K562 (cell line): ENCODE results near the gene LARP6. TPM values are rescaled to one million over a fixed set of nuclear protein-coding genes. Genes with fewer than 3 reads are reported as not detected.

Experiments
- ATAC-seq: fragments of 200-7000 bp; cut with Tn5 transposase; 3 replicates; pipeline ENCODE4 v1.9.1; 2020; ENCODE audit warnings: moderate library complexity
- BruUV-seq: library from RNA; stranded (reverse); fragments of 400-500 nt; replicated peaks from 2 replicates; lab custom pipeline; 2021; lab: Mats Ljungman, UMichigan
- CTCF ChIA-PET: fragments of 300-600 bp; formaldehyde crosslinking; extraction: SDS; loops from one replicate; lab custom pipeline; 2021; ENCODE audit warnings: low intra/inter-chr PET ratio; lab: Yijun Ruan, JAX
- POLR2A ChIA-PET: fragments of 300-600, 350-650 bp; sonication (Branson Sonifier 250); formaldehyde crosslinking; extraction: SDS; loops from one replicate; lab custom pipeline; 2021; ENCODE audit warnings: antibody characterized with exemption, inconsistent platforms; lab: Yijun Ruan, JAX
- DNase-seq, 4 experiments: peaks; one replicate each; pipeline versions ENCODE4 v3.0.0 to v3.0.0-alpha.2; 2011 to 2018; ENCODE audit warnings: low spot score in 3 of 4, mixed read lengths in 3 of 4; ENCODE audit errors: extremely low read depth in 1 of 4
- FAIRE-seq: peaks from 2 replicates; lab custom pipeline; 2011; peaks lifted over from hg19 to GRCh38; lab: Jason Lieb, UNC
- H2AFZ ChIP-seq: 2 replicates; pipeline ENCODE4 v1.6.0; 2011; ENCODE audit warnings: low read depth, low read length, control low read depth, inconsistent platforms
- H3K27ac ChIP-seq: fragments of 200-600 bp; 3 replicates; pipeline ENCODE4 v1.8.0; 2011; ENCODE audit warnings: low read depth, mild to moderate bottlenecking, control low read depth, inconsistent platforms, low read length, moderate library complexity, mixed read lengths; ENCODE audit errors: extremely low read depth
- H3K27me3 ChIP-seq, 2 experiments: fragments of 300-600 bp in 1 of 2; 2 replicates in 1 of 2; 3 replicates in 1 of 2; pipeline versions ENCODE4 v1.6.0 to v1.8.0; 2011; ENCODE audit warnings: inconsistent platforms in 2 of 2, low read length in 2 of 2, mild to moderate bottlenecking in 1 of 2, mixed read lengths in 1 of 2, moderate library complexity in 1 of 2; ENCODE audit not compliant: control insufficient read depth in 2 of 2, insufficient read depth in 2 of 2
- H3K36me3 ChIP-seq: fragments of 300-600 bp; 3 replicates; pipeline ENCODE4 v1.8.0; 2011; ENCODE audit warnings: mild to moderate bottlenecking, low read length, inconsistent platforms; ENCODE audit not compliant: control insufficient read depth, insufficient read depth
- H3K4me1 ChIP-seq, 2 experiments: fragments of 200-600 bp in 1 of 2; replicated peaks in 1 of 2; 2 replicates in 1 of 2; 3 replicates in 1 of 2; pipeline versions ENCODE4 v1.5.1 to v1.8.0; 2011; ENCODE audit warnings: inconsistent platforms in 2 of 2, low read length in 2 of 2, mild to moderate bottlenecking in 1 of 2, mixed read lengths in 1 of 2, moderate library complexity in 1 of 2; ENCODE audit not compliant: control insufficient read depth in 2 of 2, insufficient read depth in 2 of 2
- H3K4me2 ChIP-seq: 2 replicates; pipeline ENCODE4 v1.6.1; 2011; ENCODE audit warnings: low read length, control low read depth, inconsistent platforms, mixed read lengths; ENCODE audit not compliant: insufficient read depth
- H3K4me3 ChIP-seq: fragments of 200-600 bp; sonication (generic), shearing (Covaris generic); 2 replicates; pipeline ENCODE4 v1.5.1; 2016; ENCODE audit warnings: control low read depth, inconsistent platforms
- H3K79me2 ChIP-seq: fragments of 200-600 bp; 3 replicates; pipeline ENCODE4 v1.8.0; 2011; ENCODE audit warnings: low read length, inconsistent platforms; ENCODE audit not compliant: control insufficient read depth, insufficient read depth
- H3K9ac ChIP-seq, 2 experiments: 2 replicates each; pipeline versions ENCODE4 v1.6.0 to v1.6.1; 2011; ENCODE audit warnings: low read depth in 2 of 2, low read length in 2 of 2, control low read depth in 1 of 2, inconsistent platforms in 1 of 2, mild to moderate bottlenecking in 1 of 2, mixed read lengths in 1 of 2; ENCODE audit not compliant: insufficient read depth in 1 of 2
- H3K9me1 ChIP-seq: one replicate; pipeline ENCODE4 v1.6.0; 2011; ENCODE audit warnings: inconsistent platforms, mild to moderate bottlenecking, low read length, moderate library complexity; ENCODE audit not compliant: control insufficient read depth, insufficient read depth
- H3K9me3 ChIP-seq: replicated peaks from 2 replicates; pipeline ENCODE4 v1.5.1; 2011; ENCODE audit warnings: low read depth, low read length, inconsistent platforms; ENCODE audit not compliant: control insufficient read depth, insufficient read depth
- H4K20me1 ChIP-seq: replicated peaks from 2 replicates; pipeline ENCODE4 v1.6.1; 2011; ENCODE audit warnings: low read length, inconsistent platforms, mixed read lengths; ENCODE audit not compliant: control insufficient read depth, insufficient read depth
- BCLAF1 ChIP-seq, 2 experiments: fragments of 450-650 bp in 1 of 2; IDR thresholded peaks; 2 replicates each; pipeline ENCODE4 v1.6.1; 2011 to 2017; ENCODE audit warnings: low read depth in 2 of 2, antibody characterized with exemption in 1 of 2, borderline replicate concordance in 1 of 2, low read length in 1 of 2, mild to moderate bottlenecking in 1 of 2, mixed read lengths in 1 of 2; ENCODE audit not compliant: control insufficient read depth in 1 of 2
- C11orf30 ChIP-seq: fragments of 450-650 bp; IDR thresholded peaks from 2 replicates; pipeline ENCODE4 v1.6.1; 2016; ENCODE audit warnings: low read depth, mild to moderate bottlenecking
- CTCFL ChIP-seq: IDR thresholded peaks from 2 replicates; pipeline ENCODE4 v1.6.1; 2011; ENCODE audit warnings: borderline replicate concordance, low read depth, mild to moderate bottlenecking, moderate library complexity, low read length; ENCODE audit not compliant: insufficient read depth, poor library complexity, severe bottlenecking
- FOXJ2 ChIP-seq: fragments of 200-800 bp; sonication (Bioruptor generic); IDR thresholded peaks from 2 replicates; pipeline ENCODE4 v1.6.1; 2016; ENCODE audit warnings: missing genetic modification characterization, missing compliant biosample characterization
- HDAC3 ChIP-seq: fragments of 450-650 bp; IDR thresholded peaks from 2 replicates; pipeline ENCODE4 v1.6.1; 2018; ENCODE audit warnings: borderline replicate concordance, mild to moderate bottlenecking, moderate library complexity; ENCODE audit not compliant: partially characterized antibody
- NCOA4 ChIP-seq: fragments of 450-650 bp; IDR thresholded peaks from 2 replicates; pipeline ENCODE4 v1.6.1; 2018; ENCODE audit warnings: mild to moderate bottlenecking; ENCODE audit not compliant: partially characterized antibody
- PCBP1 ChIP-seq: fragments of 200-400 bp; formaldehyde crosslinking; IDR thresholded peaks from 2 replicates; pipeline ENCODE4 v1.6.1; 2018; ENCODE audit warnings: mild to moderate bottlenecking, low read depth, low read length; ENCODE audit not compliant: poor library complexity, severe bottlenecking
- POLR2AphosphoS2 ChIP-seq: IDR thresholded peaks from 2 replicates; pipeline ENCODE4 v1.6.1; 2012; ENCODE audit warnings: low read length, improper control_type of control experiment
- SIN3A ChIP-seq, 2 experiments: fragments of 150-350 bp in 1 of 2; IDR thresholded peaks; 2 replicates each; pipeline ENCODE4 v1.6.1; 2011 to 2016; ENCODE audit warnings: borderline replicate concordance in 2 of 2, low read depth in 2 of 2, low read length in 2 of 2, mild to moderate bottlenecking in 2 of 2, moderate library complexity in 2 of 2; ENCODE audit not compliant: control insufficient read depth in 1 of 2
- SMARCA5 ChIP-seq: fragments of 450-650 bp; IDR thresholded peaks from 2 replicates; pipeline ENCODE4 v1.6.1; 2016
- TAF15 ChIP-seq: fragments of 200-400 bp; formaldehyde crosslinking; IDR thresholded peaks from 2 replicates; pipeline ENCODE4 v1.6.1; 2017; ENCODE audit warnings: mild to moderate bottlenecking, low read depth, low read length, moderate library complexity
- TSC22D4 ChIP-seq: fragments of 450-650 bp; IDR thresholded peaks from 2 replicates; pipeline ENCODE4 v1.6.1; 2016; ENCODE audit warnings: missing genetic modification characterization, missing biosample characterization, control low read depth
- ZBTB5 ChIP-seq: fragments of 450-650 bp; IDR thresholded peaks from 2 replicates; pipeline ENCODE4 v1.6.1; 2017; ENCODE audit warnings: antibody characterized with exemption
- WGBS: fragments of 100-300 bp; shearing (Covaris generic); methylation state at CpG from one replicate; pipeline ENCODE4 v1.1.6; 2016; ENCODE audit warnings: low coverage, mixed read lengths; ENCODE audit not compliant: insufficient coverage; ENCODE audit errors: missing lambda C conversion rate; 5-methylcytosine and 5-hydroxymethylcytosine counted together
- in situ Hi-C: fragments of 300-500 bp; cut with MboI; formaldehyde crosslinking; loops from 4 replicates; pipeline ENCODE4 v1.15.0; 2018; ENCODE audit warnings: inconsistent platforms, mixed read lengths
- intact Hi-C: fragments of 100-400 bp; cut with micrococcal nuclease; formaldehyde crosslinking; loops from 2 replicates; pipeline ENCODE4 v1.14.2; 2022
- polyA plus RNA-seq, 8 experiments: library from polyadenylated mRNA; depleted of rRNA in 4 of 8; stranded (reverse) in 5 of 8; unstranded in 3 of 8; fragments of >200 nt; fragmentation: Nextera tagmentation in 2 of 8; fragmentation: Illumina TruSeq in 1 of 8; extraction: Ambion mirVana in 2 of 8; extraction: Trizol in 1 of 8; gene quantifications; 2 replicates each; pipeline versions ENCODE4 v1.2.1 to v1.2.3, GENCODE V29; 2011 to 2014; ENCODE audit warnings: inconsistent platforms in 1 of 8, missing spikeins in 1 of 8
- total RNA-seq, 7 experiments: library from RNA; depleted of rRNA in 6 of 7; stranded (reverse); fragments of >200 nt in 6 of 7; fragmentation: Illumina TruSeq in 2 of 7; extraction: Trizol in 2 of 7; gene quantifications; 2 replicates each; pipeline versions ENCODE4 v1.2.1 to v1.2.3, GENCODE V29; 2011 to 2021; ENCODE audit warnings: low replicate concordance in 1 of 7

The LARP6 gene
- total and polyA plus RNA-seq, 9 of the 15 experiments (the other 6 are each of a cell fraction or from before 2014, with no cell fraction given) = not detected

- H3K4me3 ChIP-seq = no peak overlapping the region
- WGBS = 2% methylated on average over 11 of the region's 11 CpGs
- H4K20me1 ChIP-seq = no peaks in the 10 kb centered on the region
- H3K4me2 ChIP-seq = no peak overlapping the region
- no peak overlapping the region for H3K9ac ChIP-seq
- ChIA-PET POLR2A (no interaction called here), CTCF (no interaction called here)
- BruUV-seq = no TSS peak
- H3K4me1 ChIP-seq = no peaks in the 10 kb centered on the region; a peak in 1 of 5 replicates
- FAIRE-seq = no peak
- no peak overlapping the region for H3K27ac ChIP-seq
- no peaks in the 10 kb centered on the region for H3K36me3 ChIP-seq
- no peaks in the 10 kb centered on the region for H3K9me3 ChIP-seq
- H3K27me3 ChIP-seq = peaks cover 2 to 8% of the 10 kb centered on the region in 2 experiments; a peak in 3 of 5 replicates
- in situ Hi-C loops = no loop called here
- no peak overlapping the region for H2AFZ ChIP-seq
- H3K9me1 ChIP-seq = no peaks in the 10 kb centered on the region
- DNase-seq = no peak
- ATAC-seq = no peak
- H3K79me2 ChIP-seq = no peaks in the 10 kb centered on the region
- intact Hi-C loops = no loop called here
- TF ChIP-seq TAF15 (no peak), NCOA4 (no peak), CTCFL (no peak), POLR2AphosphoS2 (no peak), SIN3A (IDR thresholded peaks at IDR 0.05; ENCODE audit: borderline replicate concordance in 2 of 2, control insufficient read depth in 1 of 2, low read depth in 2 of 2, low read length in 2 of 2) (no peak), ZBTB5 (no peak), HDAC3 (no peak), C11orf30 (no peak), PCBP1 (no peak), FOXJ2 (no peak), BCLAF1 (IDR thresholded peaks at IDR 0.05; ENCODE audit: borderline replicate concordance in 1 of 2, control insufficient read depth in 1 of 2, low read depth in 2 of 2, low read length in 1 of 2) (no peak), SMARCA5 (no peak), TSC22D4 (tag) (no peak)
Observed at GRCh38 chr15:70852501-70853317, 1.2 kb downstream of the LARP6 start.
